ENCODE measurements around the gene SOHLH2. TPM values are rescaled to one million over a fixed set of nuclear protein-coding genes. Genes with fewer than 3 reads are reported as not detected.

SOHLH2 gene, protein sequence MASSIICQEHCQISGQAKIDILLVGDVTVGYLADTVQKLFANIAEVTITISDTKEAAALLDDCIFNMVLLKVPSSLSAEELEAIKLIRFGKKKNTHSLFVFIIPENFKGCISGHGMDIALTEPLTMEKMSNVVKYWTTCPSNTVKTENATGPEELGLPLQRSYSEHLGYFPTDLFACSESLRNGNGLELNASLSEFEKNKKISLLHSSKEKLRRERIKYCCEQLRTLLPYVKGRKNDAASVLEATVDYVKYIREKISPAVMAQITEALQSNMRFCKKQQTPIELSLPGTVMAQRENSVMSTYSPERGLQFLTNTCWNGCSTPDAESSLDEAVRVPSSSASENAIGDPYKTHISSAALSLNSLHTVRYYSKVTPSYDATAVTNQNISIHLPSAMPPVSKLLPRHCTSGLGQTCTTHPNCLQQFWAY
- not detected for polyA plus RNA-seq (2012; ENCODE audit: low read depth, missing spikeins)

DNA sequence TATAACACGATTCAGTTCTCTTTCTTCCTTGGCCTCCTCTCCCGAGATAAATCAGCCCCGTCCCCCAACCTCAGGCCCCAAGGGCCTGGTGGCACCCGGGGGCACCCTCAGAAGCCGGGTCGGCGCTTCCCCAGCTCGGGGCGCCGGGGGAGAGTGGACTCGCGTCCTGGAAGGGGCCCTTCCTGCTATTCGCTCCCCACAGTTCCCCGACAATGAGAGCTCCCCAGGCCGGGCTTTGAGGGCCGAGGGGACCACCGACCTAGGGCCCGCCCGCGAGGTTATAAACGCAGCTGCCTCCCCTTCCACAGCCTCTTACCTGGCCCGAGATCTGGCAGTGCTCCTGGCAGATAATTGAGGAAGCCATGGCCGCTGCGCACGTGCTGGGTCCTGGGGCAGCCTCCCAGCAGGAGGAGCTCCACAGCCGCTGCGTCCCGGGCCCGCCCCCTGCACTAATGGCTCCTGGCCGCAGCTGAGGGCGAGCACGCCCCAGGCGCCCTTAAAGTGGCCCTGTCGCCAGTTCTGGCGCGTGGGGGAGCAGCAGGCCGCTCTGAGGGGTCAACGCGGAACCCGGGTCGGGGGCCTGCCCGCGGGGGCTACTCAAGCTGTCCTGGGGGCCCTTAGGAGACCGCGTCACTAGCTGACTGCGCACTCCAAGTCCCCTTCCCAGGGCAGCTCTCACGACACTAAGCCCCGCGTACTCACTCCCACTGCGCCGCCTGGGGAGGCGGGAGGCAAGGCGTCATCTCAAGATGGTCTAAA lies at the start of gene SOHLH2:
Gene SOHLH2, minus strand, starts transcription at position 394 of the 759 bp plus-strand sequence. Its CDS starts 30 bp downstream, at position 364.
- FAIRE-seq (no peak), DNase-seq (ENCODE audit: insufficient read length, low spot score) (no peak)
- TF ChIP-seq SPI1 (IDR thresholded peaks at IDR 0.05; ENCODE audit: low read depth, low read length): no peak
- TF ChIP-seq POU2F2 (IDR thresholded peaks at IDR 0.05; ENCODE audit: low read depth, low read length): no peak
- no peak for TF ChIP-seq TAF1 (IDR thresholded peaks at IDR 0.05; ENCODE audit: low read depth, low read length)
- no peak for TF ChIP-seq PAX5 (IDR thresholded peaks at IDR 0.05; ENCODE audit: insufficient read depth, low read length, severe bottlenecking)
- TF ChIP-seq POLR2AphosphoS5 (IDR thresholded peaks at IDR 0.05; ENCODE audit: low read depth, low read length): no peak
- no peak for TF ChIP-seq POLR2A (IDR thresholded peaks at IDR 0.05; ENCODE audit: low read depth, low read length)

DNA sequence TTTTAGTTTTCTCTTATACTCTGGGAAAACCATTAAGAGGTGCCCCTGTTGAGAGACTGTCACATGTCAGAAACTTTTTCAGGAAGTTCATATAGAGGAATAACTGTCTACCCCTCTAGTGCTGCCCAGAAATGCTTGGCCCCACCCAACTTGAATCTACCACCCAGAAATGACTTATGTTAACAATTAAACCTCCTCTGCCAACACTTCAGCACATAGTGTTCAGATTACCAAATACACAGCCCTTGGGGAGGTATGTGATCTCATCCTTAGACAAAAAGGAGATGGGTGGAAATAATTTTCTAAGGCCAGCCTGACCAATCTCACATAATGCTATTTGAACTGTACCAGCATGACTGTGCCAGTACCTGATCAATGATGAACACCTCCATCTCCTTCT lies 47.6 kb upstream of the SOHLH2 start:
- FAIRE-seq (no peak), DNase-seq (ENCODE audit: insufficient read length, low spot score) (no peak)
- TF ChIP-seq POLR2A (IDR thresholded peaks at IDR 0.05; ENCODE audit: low read depth, low read length) (no peak), SPI1 (IDR thresholded peaks at IDR 0.05; ENCODE audit: low read depth, low read length) (no peak), TAF1 (IDR thresholded peaks at IDR 0.05; ENCODE audit: low read depth, low read length) (no peak), PAX5 (IDR thresholded peaks at IDR 0.05; ENCODE audit: insufficient read depth, low read length, severe bottlenecking) (no peak), POLR2AphosphoS5 (IDR thresholded peaks at IDR 0.05; ENCODE audit: low read depth, low read length) (no peak), POU2F2 (IDR thresholded peaks at IDR 0.05; ENCODE audit: low read depth, low read length) (no peak)

DNA sequence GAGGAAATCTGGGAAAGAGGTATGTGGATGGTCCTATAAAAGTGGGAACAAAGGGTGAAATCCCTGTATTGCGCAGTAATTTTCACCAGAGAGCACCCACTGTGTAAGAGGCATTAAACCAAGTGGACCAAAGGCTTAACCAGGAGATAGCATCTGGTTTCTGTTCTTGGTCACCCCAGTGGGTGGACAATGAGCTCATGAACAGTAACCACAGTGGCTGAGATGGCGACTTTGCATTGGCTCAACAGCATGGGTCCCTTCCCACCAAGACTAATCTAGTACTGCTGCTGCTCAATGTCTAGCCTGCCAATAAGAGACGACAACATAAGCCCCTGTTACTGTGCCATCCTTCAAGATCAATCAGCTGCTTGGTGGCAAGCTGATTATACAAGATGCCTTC lies 46.7 kb upstream of the SOHLH2 start:
- TF ChIP-seq TAF1 (IDR thresholded peaks at IDR 0.05; ENCODE audit: low read depth, low read length) (no peak), POLR2AphosphoS5 (IDR thresholded peaks at IDR 0.05; ENCODE audit: low read depth, low read length) (no peak), POU2F2 (IDR thresholded peaks at IDR 0.05; ENCODE audit: low read depth, low read length) (no peak), POLR2A (IDR thresholded peaks at IDR 0.05; ENCODE audit: low read depth, low read length) (no peak), PAX5 (IDR thresholded peaks at IDR 0.05; ENCODE audit: insufficient read depth, low read length, severe bottlenecking) (no peak), SPI1 (IDR thresholded peaks at IDR 0.05; ENCODE audit: low read depth, low read length) (no peak)
- DNase-seq (ENCODE audit: insufficient read length, low spot score) (no peak), FAIRE-seq (no peak)

DNA sequence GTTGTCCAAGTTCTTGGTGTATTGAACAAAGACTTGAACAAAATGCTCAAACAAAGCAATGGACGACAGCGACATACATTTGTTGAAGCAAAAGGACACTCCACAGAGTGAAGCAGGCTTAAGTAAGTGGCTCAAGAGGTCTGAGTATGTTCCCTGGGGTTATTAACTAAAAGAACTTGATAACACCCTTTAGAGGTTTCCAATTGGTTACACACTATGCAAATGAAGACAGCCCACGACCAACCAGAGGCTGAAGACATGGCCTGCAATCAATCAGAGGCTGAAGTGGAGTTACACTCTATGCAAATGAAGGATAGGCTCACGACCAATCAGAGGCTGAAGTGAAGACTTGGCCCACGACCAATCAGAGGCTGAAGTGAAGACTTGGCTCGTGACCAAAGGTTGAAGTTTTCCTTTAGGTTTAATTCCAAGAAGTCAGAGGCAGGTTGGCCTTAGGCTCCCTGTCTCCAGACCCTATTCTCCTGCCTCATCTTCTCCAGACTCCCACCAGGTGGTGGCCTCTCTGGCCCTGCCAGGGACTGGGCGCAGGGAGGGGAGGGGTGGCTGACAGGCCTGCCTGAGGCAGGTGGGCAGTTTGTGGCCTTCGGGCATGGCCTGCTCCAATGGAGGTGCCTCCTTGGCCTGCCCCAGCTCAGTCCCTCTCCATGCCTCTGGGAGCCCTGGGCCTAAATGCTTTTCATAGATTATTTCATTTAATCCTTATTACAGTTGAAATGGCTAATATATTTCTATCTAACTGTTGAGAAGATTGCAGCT lies 45.2 kb upstream of the SOHLH2 start:
- TF ChIP-seq SPI1 (IDR thresholded peaks at IDR 0.05; ENCODE audit: low read depth, low read length) (no peak), TAF1 (IDR thresholded peaks at IDR 0.05; ENCODE audit: low read depth, low read length) (no peak), POU2F2 (IDR thresholded peaks at IDR 0.05; ENCODE audit: low read depth, low read length) (no peak), POLR2A (IDR thresholded peaks at IDR 0.05; ENCODE audit: low read depth, low read length) (no peak), PAX5 (IDR thresholded peaks at IDR 0.05; ENCODE audit: insufficient read depth, low read length, severe bottlenecking) (no peak), POLR2AphosphoS5 (IDR thresholded peaks at IDR 0.05; ENCODE audit: low read depth, low read length) (no peak)
- FAIRE-seq: no peak
- no peak for DNase-seq (ENCODE audit: insufficient read length, low spot score)

DNA sequence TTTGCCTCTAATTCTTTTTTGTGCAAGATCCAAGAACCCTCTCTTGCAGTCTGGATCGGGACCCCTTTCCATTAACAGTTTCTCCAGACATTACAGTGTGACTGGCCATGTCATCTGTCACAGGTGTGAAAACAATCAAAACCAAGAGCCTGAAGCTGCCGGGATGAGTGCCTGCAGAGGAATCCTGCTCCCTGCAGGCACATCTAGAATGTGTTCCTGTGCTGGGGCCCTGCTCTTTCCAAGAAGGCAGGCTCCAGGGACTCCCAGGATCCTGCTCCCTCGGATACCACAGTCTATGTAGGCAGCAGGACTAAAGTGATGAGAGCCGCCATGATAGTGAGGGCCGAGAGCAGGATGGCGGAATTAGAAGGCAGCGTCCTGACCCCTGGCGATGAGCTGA lies 44.5 kb upstream of the SOHLH2 start:
- FAIRE-seq: no peak
- no peak for TF ChIP-seq PAX5 (IDR thresholded peaks at IDR 0.05; ENCODE audit: insufficient read depth, low read length, severe bottlenecking)
- TF ChIP-seq TAF1 (IDR thresholded peaks at IDR 0.05; ENCODE audit: low read depth, low read length): no peak
- TF ChIP-seq SPI1 (IDR thresholded peaks at IDR 0.05; ENCODE audit: low read depth, low read length): no peak
- no peak for TF ChIP-seq POLR2AphosphoS5 (IDR thresholded peaks at IDR 0.05; ENCODE audit: low read depth, low read length)
- TF ChIP-seq POU2F2 (IDR thresholded peaks at IDR 0.05; ENCODE audit: low read depth, low read length): no peak
- no peak for TF ChIP-seq POLR2A (IDR thresholded peaks at IDR 0.05; ENCODE audit: low read depth, low read length)
- no peak for DNase-seq (ENCODE audit: insufficient read length, low spot score)

DNA sequence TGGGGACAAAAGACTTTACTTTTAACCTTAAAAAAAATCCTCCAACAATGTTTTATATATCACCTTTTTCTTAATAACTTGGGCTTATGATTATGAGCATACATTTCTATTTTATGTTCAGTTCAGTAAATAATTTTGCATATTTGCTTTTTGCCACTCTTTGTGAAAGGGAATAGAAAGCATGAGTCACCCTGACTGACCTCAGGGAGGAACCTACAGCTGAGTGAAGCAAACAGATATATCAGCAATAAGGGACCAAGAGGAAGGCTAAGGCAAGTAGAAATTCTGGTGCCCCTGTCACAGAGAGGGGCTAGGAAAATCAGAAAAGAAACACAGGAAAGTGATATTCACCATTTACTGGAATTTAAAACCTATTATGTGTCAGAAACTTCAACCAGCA lies 37.2 kb upstream of the SOHLH2 start:
- DNase-seq (ENCODE audit: insufficient read length, low spot score) (no peak), FAIRE-seq (no peak)
- no peak for TF ChIP-seq POU2F2 (IDR thresholded peaks at IDR 0.05; ENCODE audit: low read depth, low read length)
- TF ChIP-seq POLR2A (IDR thresholded peaks at IDR 0.05; ENCODE audit: low read depth, low read length): no peak
- TF ChIP-seq PAX5 (IDR thresholded peaks at IDR 0.05; ENCODE audit: insufficient read depth, low read length, severe bottlenecking): no peak
- no peak for TF ChIP-seq TAF1 (IDR thresholded peaks at IDR 0.05; ENCODE audit: low read depth, low read length)
- TF ChIP-seq POLR2AphosphoS5 (IDR thresholded peaks at IDR 0.05; ENCODE audit: low read depth, low read length): no peak
- no peak for TF ChIP-seq SPI1 (IDR thresholded peaks at IDR 0.05; ENCODE audit: low read depth, low read length)

DNA sequence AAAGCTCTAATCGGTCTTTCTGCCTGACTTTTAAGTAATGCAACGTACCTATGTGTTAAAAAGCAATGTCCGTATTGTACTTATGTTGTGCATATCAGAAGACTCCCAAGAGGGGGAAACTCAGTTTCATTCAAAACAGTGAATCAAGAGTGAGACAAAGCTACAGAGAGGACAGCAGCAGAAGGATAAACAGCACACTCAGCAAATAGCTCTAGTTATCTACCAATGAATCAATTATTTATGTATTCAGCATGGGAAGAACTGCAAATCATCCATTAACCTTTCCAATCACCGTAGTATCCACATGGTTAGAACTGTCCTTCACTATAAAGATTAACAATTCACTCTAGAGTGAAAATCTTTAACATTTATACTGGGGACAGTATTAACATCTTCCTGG lies 36.7 kb upstream of the SOHLH2 start:
- no peak for DNase-seq (ENCODE audit: insufficient read length, low spot score)
- FAIRE-seq: no peak
- TF ChIP-seq TAF1 (IDR thresholded peaks at IDR 0.05; ENCODE audit: low read depth, low read length): no peak
- TF ChIP-seq PAX5 (IDR thresholded peaks at IDR 0.05; ENCODE audit: insufficient read depth, low read length, severe bottlenecking): no peak
- TF ChIP-seq POLR2AphosphoS5 (IDR thresholded peaks at IDR 0.05; ENCODE audit: low read depth, low read length): no peak
- TF ChIP-seq POLR2A (IDR thresholded peaks at IDR 0.05; ENCODE audit: low read depth, low read length): no peak
- TF ChIP-seq POU2F2 (IDR thresholded peaks at IDR 0.05; ENCODE audit: low read depth, low read length): no peak
- no peak for TF ChIP-seq SPI1 (IDR thresholded peaks at IDR 0.05; ENCODE audit: low read depth, low read length)

GRCh38 chr13:36248700-36249099 lies 34.3 kb upstream of the SOHLH2 start:
- no peak for TF ChIP-seq POLR2A (IDR thresholded peaks at IDR 0.05; ENCODE audit: low read depth, low read length)
- TF ChIP-seq SPI1 (IDR thresholded peaks at IDR 0.05; ENCODE audit: low read depth, low read length): no peak
- no peak for TF ChIP-seq PAX5 (IDR thresholded peaks at IDR 0.05; ENCODE audit: insufficient read depth, low read length, severe bottlenecking)
- TF ChIP-seq POLR2AphosphoS5 (IDR thresholded peaks at IDR 0.05; ENCODE audit: low read depth, low read length): no peak
- no peak for TF ChIP-seq TAF1 (IDR thresholded peaks at IDR 0.05; ENCODE audit: low read depth, low read length)
- FAIRE-seq (no peak), DNase-seq (ENCODE audit: insufficient read length, low spot score) (no peak)

Data from GM12891 (cell line).